Ovary (tissue), 10 donors: Measurements from ENCODE around the gene EXO5. TPM values are rescaled to one million over a fixed set of nuclear protein-coding genes. Genes with fewer than 3 reads are reported as not detected.

Experiments
- DNase-seq, 5 donors: peaks; one replicate each; pipeline ENCODE4 v3.0.0-alpha.2; 2019 to 2020
- H3K27ac ChIP-seq, 2 donors: fragments of 200-600 bp; one replicate each; pipeline versions ENCODE4 v1.5.1 to v1.8.0; 2019 to 2022
- H3K27me3 ChIP-seq: fragments of 200-600 bp; one replicate; pipeline ENCODE4 v1.8.0; 2022
- H3K36me3 ChIP-seq: fragments of 200-600 bp; sonication (generic); one replicate; pipeline ENCODE4 v1.5.1; 2019
- H3K4me1 ChIP-seq: one replicate; pipeline ENCODE4 v1.8.1; 2013; ENCODE audit warnings: mild to moderate bottlenecking, moderate library complexity; ENCODE audit not compliant: insufficient read depth
- H3K4me3 ChIP-seq: fragments of 200-600 bp; sonication (generic); one replicate; pipeline ENCODE4 v1.5.1; 2017
- H3K9me3 ChIP-seq, 2 donors: fragments of 200-600 bp in 1 of 2; sonication (generic) in 1 of 2; one replicate each; pipeline versions ENCODE4 v1.5.1 to v1.8.1; 2013 to 2019; ENCODE audit warnings: mild to moderate bottlenecking in 1 of 2, moderate library complexity in 1 of 2
- EP300 ChIP-seq: sonication (generic); formaldehyde crosslinking; IDR thresholded peaks from one replicate; pipeline ENCODE4 v1.6.1; 2017; ENCODE audit warnings: antibody characterized with exemption
- POLR2A ChIP-seq: fragments of 450-650 bp; IDR thresholded peaks from one replicate; pipeline ENCODE4 v1.6.1; 2017; ENCODE audit warnings: antibody characterized with exemption, mild to moderate bottlenecking, moderate library complexity
- WGBS, 3 donors: extraction: QIAGEN DNeasy Blood & Tissue Kit in 1 of 3; methylation state at CpG; one replicate each; pipeline versions ENCODE4 v1.1.5 to v1.1.7; 2013 to 2017; 5-methylcytosine and 5-hydroxymethylcytosine counted together
- intact Hi-C, 4 donors: fragments of 100-400 bp; cut with DNase I; formaldehyde crosslinking; loops; one replicate each; pipeline versions ENCODE4 v1.11.0 to v1.15.1; 2022 to 2023
- long read RNA-seq, 3 donors: library from polyadenylated mRNA in 2 of 3; unstranded in 2 of 3; transcript quantifications; one replicate each; pipeline ENCODE4 v2.0.0 and lab custom pipeline, GENCODE V29; 2021 to 2026
- polyA plus RNA-seq, 2 donors: library from polyadenylated mRNA; stranded (reverse); fragments of 200-250 nt in 1 of 2; fragments of 350-450 nt in 1 of 2; fragmentation: Illumina TruSeq in 1 of 2; extraction: RNeasy Lipid Tissue Mini Kit (QIAGEN cat#74804) in 1 of 2; gene quantifications; one replicate each; pipeline ENCODE4 v1.2.3, GENCODE V29; 2013 to 2014
- total RNA-seq, 7 donors: library from RNA; depleted of rRNA in 2 of 7; stranded (reverse); fragments of >200 nt in 2 of 7; fragmentation: NEBNext Ultra II Directional in 3 of 7; extraction: Animal tissue kit (Norgen Biotek cat#: 25700) in 3 of 7; gene quantifications; one replicate each; pipeline versions ENCODE4 v1.1.0 to v1.2.4, GENCODE V29; 2016 to 2023
- TF ChIP-seq, protein P1 (sequence below), 3 donors: fragments of 450-650 bp in 2 of 3; fragments of 200-600 bp in 1 of 3; IDR thresholded peaks; one replicate each; pipeline versions ENCODE4 v1.5.1 to v1.8.0; 2016 to 2022; ENCODE audit warnings: antibody characterized with exemption in 3 of 3, mild to moderate bottlenecking in 1 of 3
- donor health status: DM: no; HTN: no; CAD: no; lungs with moderate emphysema.
- donor health status: DM: no; HTN: no; CAD: no.
- donor health status: Bipolar disorder and iron deficiency.
- donor health status: DM: yes; HTN: yes; CAD: no.
- donor health status: DM: no; HTN: no; CAD: no.
- donor health status: DM: yes; HTN: yes; CAD: no.

Gene EXO5, protein sequence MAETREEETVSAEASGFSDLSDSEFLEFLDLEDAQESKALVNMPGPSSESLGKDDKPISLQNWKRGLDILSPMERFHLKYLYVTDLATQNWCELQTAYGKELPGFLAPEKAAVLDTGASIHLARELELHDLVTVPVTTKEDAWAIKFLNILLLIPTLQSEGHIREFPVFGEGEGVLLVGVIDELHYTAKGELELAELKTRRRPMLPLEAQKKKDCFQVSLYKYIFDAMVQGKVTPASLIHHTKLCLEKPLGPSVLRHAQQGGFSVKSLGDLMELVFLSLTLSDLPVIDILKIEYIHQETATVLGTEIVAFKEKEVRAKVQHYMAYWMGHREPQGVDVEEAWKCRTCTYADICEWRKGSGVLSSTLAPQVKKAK
- total RNA-seq (1 to 10 TPM; 3.7 to 7.5 (median 6.7) TPM), polyA plus RNA-seq (1 to 10 TPM; 4.7 to 8.7 TPM)
- long read RNA-seq, donor 1, transcript EXO5-207 (2 exons, 863 nt), result major isoform, 6 of 32 reads
- long read RNA-seq, donor 1, partial matches to known transcripts, result 0 of 32 reads
- long read RNA-seq, donor 1, other reads (novel, unspliced or antisense), result 11 of 32 reads
- long read RNA-seq, donor 2, partial matches to known transcripts, result 0 of 6 reads
- long read RNA-seq, donor 2, other reads (novel, unspliced or antisense), result 0 of 6 reads
- long read RNA-seq, donor 3, transcript EXO5-203 (2 exons, 2,567 nt), result major isoform, 6 of 12 reads
- long read RNA-seq, donor 3, partial matches to known transcripts, result 0 of 12 reads
- long read RNA-seq, donor 3, other reads (novel, unspliced or antisense), result 0 of 12 reads

DNA sequence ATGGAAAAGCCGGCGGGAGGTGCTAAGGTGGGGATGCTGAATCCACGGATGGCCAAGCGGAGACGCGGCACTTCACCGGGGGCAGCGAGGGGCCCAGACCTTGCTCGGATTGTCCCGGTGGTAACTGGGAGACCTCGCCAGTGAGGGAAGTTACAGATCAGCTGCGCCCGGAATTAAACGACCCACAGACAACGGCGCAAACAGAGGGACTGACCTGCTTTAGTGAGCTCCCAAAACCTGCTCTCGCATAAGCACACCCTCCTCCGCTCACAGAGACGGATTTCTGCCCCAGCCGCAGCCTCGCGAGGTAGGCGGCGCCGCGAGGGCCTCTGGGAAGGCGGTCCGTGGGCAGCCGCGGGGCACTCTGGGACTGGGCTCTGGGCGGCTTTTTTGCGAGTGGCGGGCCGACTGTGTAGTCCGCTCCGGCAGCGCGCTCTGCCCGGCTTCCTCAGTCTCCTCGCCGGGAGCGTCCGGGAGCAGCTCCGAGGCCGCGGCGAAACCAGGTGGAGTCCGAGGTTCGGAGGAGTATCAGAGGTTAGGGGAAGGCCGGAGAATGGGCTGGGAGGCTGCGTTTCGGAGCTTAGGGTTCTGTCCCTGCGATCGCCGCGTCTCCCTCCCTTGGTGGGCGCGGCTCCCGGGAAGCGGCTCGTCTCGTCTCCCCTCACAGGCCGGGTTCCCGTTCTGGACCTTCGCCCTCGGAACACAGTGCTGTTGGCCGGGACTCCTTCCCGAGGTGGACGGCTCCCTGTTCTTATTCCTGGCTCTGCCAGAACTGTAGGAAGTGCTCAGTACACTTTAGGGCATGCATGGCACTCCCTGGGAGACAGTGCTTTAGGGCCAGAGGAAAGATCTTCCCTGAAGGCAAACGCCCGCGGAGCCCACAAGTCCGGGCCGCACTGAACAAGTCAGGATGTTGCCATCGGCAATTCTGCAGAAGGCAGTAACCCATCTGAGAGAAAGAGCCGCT, at the start of gene EXO5:
Gene EXO5, plus strand, starts transcription at position 393 of the 967 bp plus-strand sequence. CDS start 5,778 bp downstream, outside the sequence.
- Histone ChIP-seq H3K4me3 (peak within 1 kb of the TSS; percentile 55), H3K36me3 (no peaks in the 10 kb centered on the region), H3K27me3 (no peaks in the 10 kb centered on the region), H3K9me3 (peaks cover 0 to 4% of the 10 kb centered on the region in 2 donors), H3K4me1 (peaks cover 3% of the 10 kb centered on the region), H3K27ac (peak within 1 kb of the TSS; percentile 23 to 35)
- DNase-seq, result peak; percentile 61 to 82 (median 73)
- WGBS, 3 donors, result 1% methylated on average over 63 to 76 of the region's 76 CpGs
- TF ChIP-seq, protein P1, sequence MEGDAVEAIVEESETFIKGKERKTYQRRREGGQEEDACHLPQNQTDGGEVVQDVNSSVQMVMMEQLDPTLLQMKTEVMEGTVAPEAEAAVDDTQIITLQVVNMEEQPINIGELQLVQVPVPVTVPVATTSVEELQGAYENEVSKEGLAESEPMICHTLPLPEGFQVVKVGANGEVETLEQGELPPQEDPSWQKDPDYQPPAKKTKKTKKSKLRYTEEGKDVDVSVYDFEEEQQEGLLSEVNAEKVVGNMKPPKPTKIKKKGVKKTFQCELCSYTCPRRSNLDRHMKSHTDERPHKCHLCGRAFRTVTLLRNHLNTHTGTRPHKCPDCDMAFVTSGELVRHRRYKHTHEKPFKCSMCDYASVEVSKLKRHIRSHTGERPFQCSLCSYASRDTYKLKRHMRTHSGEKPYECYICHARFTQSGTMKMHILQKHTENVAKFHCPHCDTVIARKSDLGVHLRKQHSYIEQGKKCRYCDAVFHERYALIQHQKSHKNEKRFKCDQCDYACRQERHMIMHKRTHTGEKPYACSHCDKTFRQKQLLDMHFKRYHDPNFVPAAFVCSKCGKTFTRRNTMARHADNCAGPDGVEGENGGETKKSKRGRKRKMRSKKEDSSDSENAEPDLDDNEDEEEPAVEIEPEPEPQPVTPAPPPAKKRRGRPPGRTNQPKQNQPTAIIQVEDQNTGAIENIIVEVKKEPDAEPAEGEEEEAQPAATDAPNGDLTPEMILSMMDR (IDR thresholded peaks at IDR 0.05), result no peak
- TF ChIP-seq POLR2A (no peak), EP300 (no peak)
- intact Hi-C loops, result no loop called here

DNA sequence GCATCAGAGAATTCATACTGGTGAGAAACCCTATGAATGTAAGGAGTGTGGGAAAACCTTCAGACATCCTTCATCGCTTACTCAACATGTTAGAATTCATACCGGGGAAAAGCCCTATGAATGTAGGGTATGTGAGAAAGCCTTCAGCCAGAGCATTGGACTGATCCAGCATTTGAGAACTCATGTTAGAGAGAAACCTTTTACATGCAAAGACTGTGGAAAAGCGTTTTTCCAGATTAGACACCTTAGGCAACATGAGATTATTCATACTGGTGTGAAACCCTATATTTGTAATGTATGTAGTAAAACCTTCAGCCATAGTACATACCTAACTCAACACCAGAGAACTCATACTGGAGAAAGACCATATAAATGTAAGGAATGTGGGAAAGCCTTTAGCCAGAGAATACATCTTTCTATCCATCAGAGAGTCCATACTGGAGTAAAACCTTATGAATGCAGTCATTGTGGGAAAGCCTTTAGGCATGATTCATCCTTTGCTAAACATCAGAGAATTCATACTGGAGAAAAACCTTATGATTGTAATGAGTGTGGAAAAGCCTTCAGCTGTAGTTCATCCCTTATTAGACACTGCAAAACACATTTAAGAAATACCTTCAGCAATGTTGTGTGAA, 45.5 kb upstream of the EXO5 start:
- no peak overlapping the region for H3K4me3 ChIP-seq
- no peaks in the 10 kb centered on the region for H3K4me1 ChIP-seq
- no peaks in the 10 kb centered on the region for H3K36me3 ChIP-seq
- no peak for TF ChIP-seq EP300
- TF ChIP-seq POLR2A, result no peak
- TF ChIP-seq, protein P1 (IDR thresholded peaks at IDR 0.05), result no peak
- H3K9me3 ChIP-seq, result peaks cover 4 to 29% of the 10 kb centered on the region in 2 donors
- no peak for DNase-seq
- intact Hi-C loops, result no loop called here
- H3K27ac ChIP-seq, result no peak overlapping the region
- WGBS, 3 donors, result 95 to 97% (median 97%) methylated on average over 3 of the region's 3 CpGs
- no peaks in the 10 kb centered on the region for H3K27me3 ChIP-seq

DNA sequence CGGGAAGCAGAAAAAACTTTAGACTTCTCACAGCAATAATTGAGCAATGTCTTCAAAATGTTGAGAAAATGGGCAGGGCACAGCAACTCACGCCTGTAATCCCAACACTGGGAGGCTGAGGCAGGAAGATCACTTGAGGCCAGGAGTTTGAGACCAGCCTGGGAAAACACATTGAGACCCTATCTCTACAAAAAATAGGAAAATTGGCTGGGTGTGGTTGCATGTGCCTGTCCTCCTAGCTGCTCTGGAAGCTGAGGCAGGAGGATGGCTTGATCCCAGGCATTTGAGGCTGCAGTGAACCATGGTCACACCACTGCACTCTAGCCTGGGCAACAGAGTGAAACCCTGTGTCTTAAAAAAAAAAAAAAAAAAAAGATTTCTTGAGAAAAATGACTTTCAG, 39.2 kb upstream of the EXO5 start:
- Histone ChIP-seq H3K9me3 (peaks cover 0 to 13% of the 10 kb centered on the region in 2 donors), H3K27ac (no peak overlapping the region), H3K4me3 (no peak overlapping the region), H3K27me3 (no peaks in the 10 kb centered on the region), H3K4me1 (no peaks in the 10 kb centered on the region), H3K36me3 (no peaks in the 10 kb centered on the region)
- TF ChIP-seq EP300, result no peak
- 88 to 98% (median 97%) methylated on average over 2 of the region's 2 CpGs for WGBS, 3 donors
- intact Hi-C loops, result no loop called here
- DNase-seq, result no peak

DNA sequence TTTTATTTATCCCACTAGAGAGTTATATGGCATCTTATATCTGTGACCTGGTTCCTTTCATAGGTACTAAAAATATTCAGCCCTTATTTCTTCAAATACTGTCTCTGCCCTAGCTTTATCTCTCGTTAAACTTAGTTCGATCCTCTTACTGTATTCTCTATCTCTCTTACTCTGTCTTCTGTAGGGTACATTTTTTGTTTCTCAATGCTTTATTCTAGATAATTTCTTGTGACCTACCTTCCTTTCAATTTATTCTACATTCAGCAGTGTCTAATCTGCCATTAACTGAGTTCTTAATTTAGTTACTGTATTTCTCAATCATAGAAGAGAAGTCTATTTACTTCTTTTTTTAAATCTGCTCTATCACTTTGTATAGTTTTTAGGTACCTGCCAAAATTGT, 33.3 kb upstream of the EXO5 start:
- Histone ChIP-seq H3K27me3 (no peaks in the 10 kb centered on the region), H3K36me3 (no peaks in the 10 kb centered on the region), H3K4me1 (peaks cover 2% of the 10 kb centered on the region), H3K9me3 (no peaks in the 10 kb centered on the region), H3K27ac (no peak overlapping the region), H3K4me3 (no peak overlapping the region)
- no peak for DNase-seq
- TF ChIP-seq, protein P1 (IDR thresholded peaks at IDR 0.05), result no peak
- no peak for TF ChIP-seq POLR2A
- no peak for TF ChIP-seq EP300
- 90 to 93% (median 92%) methylated on average over 2 of the region's 2 CpGs for WGBS, 3 donors
- intact Hi-C loops, result no loop called here
